ENCODE measurements around the gene HECTD2. TPM values are rescaled to one million over a fixed set of nuclear protein-coding genes. Genes with fewer than 3 reads are reported as not detected.

HECTD2 gene
- polyA plus RNA-seq, 3 donors, result 0.12 TPM; not detected in 2

DNA sequence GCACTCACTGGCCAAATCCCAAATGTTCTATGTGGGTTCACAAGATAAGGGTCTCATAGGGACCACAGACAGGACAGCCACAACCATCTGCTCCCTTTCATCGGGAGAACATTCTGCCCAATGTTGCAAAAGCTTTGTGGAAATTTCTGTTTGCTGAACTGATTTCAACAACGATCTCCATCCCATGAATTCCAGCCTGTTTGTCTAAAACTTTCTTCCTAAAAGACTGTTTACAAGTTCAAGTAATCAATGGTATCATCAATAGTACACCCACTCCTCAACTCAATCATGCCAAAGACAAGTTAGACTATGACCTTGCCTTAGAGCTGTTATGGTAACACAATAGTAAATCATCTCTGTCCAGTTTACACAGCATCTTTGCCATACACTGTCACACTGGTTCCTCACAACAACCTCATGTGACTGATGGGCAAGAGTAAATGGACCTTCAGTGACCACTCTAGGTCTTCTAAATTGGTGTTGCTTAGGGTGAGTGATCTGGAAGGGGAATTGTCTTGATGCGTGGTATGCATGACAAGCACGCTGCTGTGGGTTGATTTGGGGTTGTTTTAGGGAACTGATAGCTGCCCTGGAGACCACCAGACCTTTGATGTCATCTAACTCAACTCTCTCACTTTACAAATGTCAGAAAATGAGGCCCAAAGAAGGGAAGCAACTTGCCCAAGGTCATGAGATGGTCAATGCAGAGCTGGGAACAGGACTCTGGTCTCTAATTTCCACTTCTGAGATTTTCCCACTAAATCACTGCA lies 127.7 kb downstream of the HECTD2 start:
- WGBS (ENCODE audit: insufficient coverage), result 88% methylated on average over 2 of the region's 4 CpGs
- H3K9me3 Mint-ChIP-seq, result peaks cover 2 to 23% (median 10%) of the 10 kb centered on the region in 7 donors
- peaks cover 1 to 3% (median 2%) of the 10 kb centered on the region in 3 donors for H3K27me3 Mint-ChIP-seq (ENCODE audit: low read depth in 3 of 3)
- Histone ChIP-seq H2AFZ (ENCODE audit: insufficient read depth, low read depth, low read length, poor library complexity, severe bottlenecking) (no peak overlapping the region), H3K9ac (ENCODE audit: insufficient read depth, low read length, poor library complexity, severe bottlenecking) (no peak overlapping the region), H4K20me1 (ENCODE audit: insufficient read depth, low read length) (no peaks in the 10 kb centered on the region), H3K27me3 (ENCODE audit: control insufficient read depth in 2 of 2, insufficient read depth in 2 of 2, low read length in 2 of 2) (no peaks in the 10 kb centered on the region), H3K4me2 (replicated peaks; ENCODE audit: extremely low read depth, low read length, poor library complexity, severe bottlenecking) (no peak overlapping the region), H3K9me3 (replicated peaks in 1 of 2; ENCODE audit: control insufficient read depth in 1 of 2, insufficient read depth in 1 of 2, low read length in 2 of 2) (peaks cover 0 to 9% of the 10 kb centered on the region in 2 donors), H3K4me3 (replicated peaks in 1 of 3; ENCODE audit: low read depth in 2 of 3, low read length in 3 of 3) (no peak overlapping the region), H3K4me1 (ENCODE audit: control insufficient read depth in 1 of 2, insufficient read depth in 2 of 2, low read length in 2 of 2) (no peaks in the 10 kb centered on the region), H3K36me3 (replicated peaks in 1 of 2; ENCODE audit: control insufficient read depth in 1 of 2, insufficient read depth in 2 of 2, low read length in 2 of 2) (no peaks in the 10 kb centered on the region), H3K79me2 (ENCODE audit: insufficient read depth, low read length) (no peaks in the 10 kb centered on the region), H3K27ac (ENCODE audit: low read depth in 1 of 2, low read length in 2 of 2) (no peak overlapping the region)
- intact Hi-C loops (cut with micrococcal nuclease), result no loop called here
- TF ChIP-seq, protein P1, sequence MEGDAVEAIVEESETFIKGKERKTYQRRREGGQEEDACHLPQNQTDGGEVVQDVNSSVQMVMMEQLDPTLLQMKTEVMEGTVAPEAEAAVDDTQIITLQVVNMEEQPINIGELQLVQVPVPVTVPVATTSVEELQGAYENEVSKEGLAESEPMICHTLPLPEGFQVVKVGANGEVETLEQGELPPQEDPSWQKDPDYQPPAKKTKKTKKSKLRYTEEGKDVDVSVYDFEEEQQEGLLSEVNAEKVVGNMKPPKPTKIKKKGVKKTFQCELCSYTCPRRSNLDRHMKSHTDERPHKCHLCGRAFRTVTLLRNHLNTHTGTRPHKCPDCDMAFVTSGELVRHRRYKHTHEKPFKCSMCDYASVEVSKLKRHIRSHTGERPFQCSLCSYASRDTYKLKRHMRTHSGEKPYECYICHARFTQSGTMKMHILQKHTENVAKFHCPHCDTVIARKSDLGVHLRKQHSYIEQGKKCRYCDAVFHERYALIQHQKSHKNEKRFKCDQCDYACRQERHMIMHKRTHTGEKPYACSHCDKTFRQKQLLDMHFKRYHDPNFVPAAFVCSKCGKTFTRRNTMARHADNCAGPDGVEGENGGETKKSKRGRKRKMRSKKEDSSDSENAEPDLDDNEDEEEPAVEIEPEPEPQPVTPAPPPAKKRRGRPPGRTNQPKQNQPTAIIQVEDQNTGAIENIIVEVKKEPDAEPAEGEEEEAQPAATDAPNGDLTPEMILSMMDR (IDR thresholded peaks at IDR 0.05), result no peak
- H3K4me3 Mint-ChIP-seq, result no peak overlapping the region
- peaks cover 3% of the 10 kb centered on the region for H3K4me1 Mint-ChIP-seq
- no peaks in the 10 kb centered on the region for H3K36me3 Mint-ChIP-seq
- DNase-seq, result no peak
- H3K27ac Mint-ChIP-seq, result no peak overlapping the region

DNA sequence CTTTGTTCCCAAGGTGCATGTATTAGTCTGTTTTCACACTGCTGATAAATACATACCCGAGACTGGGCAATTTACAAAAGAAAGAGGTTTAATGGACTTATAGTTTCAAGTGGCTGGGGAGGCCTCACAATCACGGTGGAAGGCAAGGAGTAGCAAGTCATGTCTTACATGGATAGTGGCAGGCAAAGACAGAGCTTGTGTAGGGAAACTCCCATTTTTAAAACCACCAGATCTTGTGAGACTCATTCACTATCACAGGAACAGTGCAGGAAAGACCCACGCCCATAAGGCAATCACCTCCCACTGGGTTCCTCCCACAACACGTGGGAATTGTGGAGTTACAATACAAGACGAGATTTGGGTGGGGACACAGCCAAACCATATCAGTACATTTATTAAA lies 129.8 kb downstream of the HECTD2 start:
- no peak for DNase-seq
- no peaks in the 10 kb centered on the region for H4K20me1 ChIP-seq (ENCODE audit: insufficient read depth, low read length)
- peaks cover 3% of the 10 kb centered on the region for H3K4me1 Mint-ChIP-seq
- H3K4me3 ChIP-seq (replicated peaks in 1 of 3; ENCODE audit: low read depth in 2 of 3, low read length in 3 of 3), result no peak overlapping the region
- H3K4me1 ChIP-seq (ENCODE audit: control insufficient read depth in 1 of 2, insufficient read depth in 2 of 2, low read length in 2 of 2), result no peaks in the 10 kb centered on the region
- H3K27ac Mint-ChIP-seq, result no peak overlapping the region
- intact Hi-C loops (cut with micrococcal nuclease), result no loop called here
- H3K9me3 ChIP-seq (replicated peaks in 1 of 2; ENCODE audit: control insufficient read depth in 1 of 2, insufficient read depth in 1 of 2, low read length in 2 of 2), result peaks cover 0 to 9% of the 10 kb centered on the region in 2 donors
- H3K36me3 ChIP-seq (replicated peaks in 1 of 2; ENCODE audit: control insufficient read depth in 1 of 2, insufficient read depth in 2 of 2, low read length in 2 of 2), result no peaks in the 10 kb centered on the region
- TF ChIP-seq, protein P1 (IDR thresholded peaks at IDR 0.05), result no peak
- peaks cover 1 to 3% (median 2%) of the 10 kb centered on the region in 3 donors for H3K27me3 Mint-ChIP-seq (ENCODE audit: low read depth in 3 of 3)
- H3K27ac ChIP-seq (ENCODE audit: low read depth in 1 of 2, low read length in 2 of 2), result no peak overlapping the region
- H3K36me3 Mint-ChIP-seq, result no peaks in the 10 kb centered on the region
- no peak overlapping the region for H3K4me3 Mint-ChIP-seq
- H3K9ac ChIP-seq (ENCODE audit: insufficient read depth, low read length, poor library complexity, severe bottlenecking), result no peak overlapping the region
- no peak overlapping the region for H3K4me2 ChIP-seq (replicated peaks; ENCODE audit: extremely low read depth, low read length, poor library complexity, severe bottlenecking)
- H3K9me3 Mint-ChIP-seq, result peaks cover 2 to 22% (median 7%) of the 10 kb centered on the region in 7 donors
- H2AFZ ChIP-seq (ENCODE audit: insufficient read depth, low read depth, low read length, poor library complexity, severe bottlenecking), result no peak overlapping the region
- 100% methylated on average over 1 of the region's 5 CpGs for WGBS (ENCODE audit: insufficient coverage)
- H3K79me2 ChIP-seq (ENCODE audit: insufficient read depth, low read length), result no peaks in the 10 kb centered on the region
- no peaks in the 10 kb centered on the region for H3K27me3 ChIP-seq (ENCODE audit: control insufficient read depth in 2 of 2, insufficient read depth in 2 of 2, low read length in 2 of 2)
